SK-MEL-5 (cell line): ENCODE data around the gene CACNB1. TPM values are rescaled to one million over a fixed set of nuclear protein-coding genes. Genes with fewer than 3 reads are reported as not detected.
"Not testable (repeated sequence)": the region's sequence is repeated elsewhere in the genome, so short reads cannot be mapped to it uniquely, and the experiment has no call there.

Experiments used
- DNase-seq: peaks from one replicate; pipeline ENCODE4 v3.0.0-alpha.2; 2016; ENCODE audit warnings: low read depth, low spot score
- in situ Hi-C: cut with HindIII; loops from 2 replicates; pipeline ENCODE4 v1.10.0; 2016; ENCODE audit warnings: low sequenced_read_pairs, high pct_unique_total_duplicates, low pct_unique_long_range_greater_than_20kb
- total RNA-seq: library from RNA; depleted of rRNA; stranded (reverse); fragments of >200 nt; shearing (Covaris generic); gene quantifications from 2 replicates; pipeline ENCODE4 v1.2.3, GENCODE V29; 2014

The CACNB1 gene
- total RNA-seq, 1 experiment from 2014 or later, result 0.74 TPM

- in situ Hi-C loops, result no loop called here
Observed at GRCh38 chr17:39146273-39146672, 51.2 kb downstream of the CACNB1 start.

GRCh38 chr17:39145143-39145542 is 52.3 kb downstream of the CACNB1 start:
- in situ Hi-C loops, result no loop called here
- DNase-seq, result no peak

More at GRCh38 chr17:39146273-39146672, 51.2 kb downstream of the CACNB1 start:
- no peak for DNase-seq

- peak; percentile 61 for DNase-seq
- in situ Hi-C loops, result no loop called here
Observed at GRCh38 chr17:39144416-39144840, 53.0 kb downstream of the CACNB1 start.

- in situ Hi-C loops, result no loop called here
- DNase-seq, result no peak
Observed at GRCh38 chr17:39143552-39144093, 53.8 kb downstream of the CACNB1 start.

- no peak for DNase-seq
- in situ Hi-C loops, result no loop called here
Observed at GRCh38 chr17:39141915-39142664, 55.4 kb downstream of the CACNB1 start.

- in situ Hi-C loops, result no loop called here
- DNase-seq, result no peak
Observed at GRCh38 chr17:39141294-39141693, 56.2 kb downstream of the CACNB1 start.

GRCh38 chr17:39139561-39139960 is 57.9 kb downstream of the CACNB1 start:
- in situ Hi-C loops, result no loop called here

GRCh38 chr17:39139161-39139511 is 58.3 kb downstream of the CACNB1 start:
- in situ Hi-C loops, result no loop called here
- no peak for DNase-seq

More at GRCh38 chr17:39139561-39139960, 57.9 kb downstream of the CACNB1 start:
- no peak for DNase-seq

GRCh38 chr17:39138431-39139160 is 58.9 kb downstream of the CACNB1 start:
- in situ Hi-C loops, result no loop called here
- DNase-seq, result no peak

GRCh38 chr17:39134878-39135277 is 62.6 kb downstream of the CACNB1 start:
- DNase-seq, result no peak
- in situ Hi-C loops, result no loop called here

GRCh38 chr17:39132192-39132610 is 65.3 kb downstream of the CACNB1 start:
- no peak for DNase-seq
- in situ Hi-C loops, result no loop called here

GRCh38 chr17:39131616-39132015 is 65.9 kb downstream of the CACNB1 start:
- in situ Hi-C loops, result no loop called here

GRCh38 chr17:39130205-39130604 is 67.3 kb downstream of the CACNB1 start:
- DNase-seq, result no peak
- in situ Hi-C loops, result no loop called here

More at GRCh38 chr17:39131616-39132015, 65.9 kb downstream of the CACNB1 start:
- no peak for DNase-seq

- in situ Hi-C loops, DNase-seq: not testable (repeated sequence)
Observed at GRCh38 chr17:39129544-39129943, 67.9 kb downstream of the CACNB1 start.

- no peak for DNase-seq
Observed at GRCh38 chr17:39126436-39126835, 71.0 kb downstream of the CACNB1 start.

GRCh38 chr17:39125143-39125875 is 72.2 kb downstream of the CACNB1 start:
- no peak for DNase-seq
- in situ Hi-C loops, result no loop called here

More at GRCh38 chr17:39126436-39126835, 71.0 kb downstream of the CACNB1 start:
- in situ Hi-C loops, result no loop called here

- in situ Hi-C loops, result no loop called here
- no peak for DNase-seq
Observed at GRCh38 chr17:39123627-39124026, 73.8 kb downstream of the CACNB1 start.
